Measurements from ENCODE around the gene POU3F3. TPM values are rescaled to one million over a fixed set of nuclear protein-coding genes. Genes with fewer than 3 reads are reported as not detected.

Gene POU3F3
- total and polyA plus RNA-seq, 4 experiments from 2014 or later: not detected

- Histone ChIP-seq H3K4me3 (ENCODE audit: low read length in 2 of 2) (no peak overlapping the region), H3K27ac (ENCODE audit: low read depth, low read length) (no peak overlapping the region), H3K4me1 (ENCODE audit: insufficient read depth, low read length) (peaks cover 4% of the 10 kb centered on the region), H3K27me3 (ENCODE audit: insufficient read depth, low read length) (peaks cover 5% of the 10 kb centered on the region), H3K36me3 (ENCODE audit: insufficient read depth, low read length) (no peaks in the 10 kb centered on the region), H3K9me3 (ENCODE audit: control insufficient read depth in 1 of 2, low read length in 2 of 2) (no peaks in the 10 kb centered on the region)
- H3K27ac Mint-ChIP-seq: no peak overlapping the region
- no peak for DNase-seq
- H3K9me3 Mint-ChIP-seq: peaks cover 0 to 4% (median 0%) of the 10 kb centered on the region in 8 donors
- H3K36me3 Mint-ChIP-seq: no peaks in the 10 kb centered on the region
- ChIA-PET POLR2A (ENCODE audit: partially characterized antibody) (no interaction called here), CTCF (ENCODE audit: partially characterized antibody) (no interaction called here)
- intact Hi-C loops (cut with micrococcal nuclease): no loop called here
- H3K4me3 Mint-ChIP-seq: peak overlapping the region in 1 of 8 donors; percentile 46
- H3K4me1 Mint-ChIP-seq: peaks cover 0 to 10% (median 6%) of the 10 kb centered on the region in 4 donors
- H3K27me3 Mint-ChIP-seq: peaks cover 31 to 39% of the 10 kb centered on the region in 2 donors
These were observed 19.8 kb downstream of the POU3F3 start for GRCh38 chr2:104873689-104874054.

DNA sequence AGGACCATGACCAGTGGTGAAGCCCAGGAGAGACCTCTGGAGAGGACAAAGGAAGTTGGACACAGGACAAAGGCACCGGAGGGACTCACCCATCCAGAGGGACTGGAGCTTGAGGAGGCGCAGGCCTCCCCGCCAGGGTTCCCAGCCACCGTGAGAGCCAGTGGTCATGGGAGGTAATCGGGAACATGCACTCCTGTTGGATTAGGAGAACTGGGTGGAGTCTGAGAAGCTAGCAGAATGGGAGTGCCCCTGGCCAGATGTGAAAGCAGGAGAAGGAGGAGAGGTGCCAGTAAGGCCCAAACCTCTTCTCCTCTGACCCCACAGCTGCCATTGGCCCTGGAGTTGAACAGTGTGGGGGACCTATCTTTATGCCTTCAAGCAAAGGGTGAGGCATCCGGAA lies 20.3 kb downstream of the POU3F3 start:
- Histone ChIP-seq H3K4me3 (ENCODE audit: low read length in 2 of 2) (no peak overlapping the region), H3K27me3 (ENCODE audit: insufficient read depth, low read length) (peaks cover under 1% of the 10 kb centered on the region), H3K36me3 (ENCODE audit: insufficient read depth, low read length) (no peaks in the 10 kb centered on the region), H3K27ac (ENCODE audit: low read depth, low read length) (no peak overlapping the region), H3K4me1 (ENCODE audit: insufficient read depth, low read length) (peaks cover 4% of the 10 kb centered on the region), H3K9me3 (ENCODE audit: control insufficient read depth in 1 of 2, low read length in 2 of 2) (no peaks in the 10 kb centered on the region)
- Mint-ChIP-seq H3K9me3 (peaks cover 0 to 4% (median 0%) of the 10 kb centered on the region in 8 donors), H3K36me3 (no peaks in the 10 kb centered on the region), H3K27me3 (peaks cover 32 to 39% of the 10 kb centered on the region in 2 donors), H3K27ac (no peak overlapping the region), H3K4me3 (no peak overlapping the region), H3K4me1 (peaks cover 0 to 10% (median 6%) of the 10 kb centered on the region in 4 donors)
- POLR2A ChIA-PET (ENCODE audit: partially characterized antibody): no interaction called here
- DNase-seq: no peak
- CTCF ChIA-PET (ENCODE audit: partially characterized antibody): no interaction called here
- intact Hi-C loops (cut with micrococcal nuclease): no loop called here

DNA sequence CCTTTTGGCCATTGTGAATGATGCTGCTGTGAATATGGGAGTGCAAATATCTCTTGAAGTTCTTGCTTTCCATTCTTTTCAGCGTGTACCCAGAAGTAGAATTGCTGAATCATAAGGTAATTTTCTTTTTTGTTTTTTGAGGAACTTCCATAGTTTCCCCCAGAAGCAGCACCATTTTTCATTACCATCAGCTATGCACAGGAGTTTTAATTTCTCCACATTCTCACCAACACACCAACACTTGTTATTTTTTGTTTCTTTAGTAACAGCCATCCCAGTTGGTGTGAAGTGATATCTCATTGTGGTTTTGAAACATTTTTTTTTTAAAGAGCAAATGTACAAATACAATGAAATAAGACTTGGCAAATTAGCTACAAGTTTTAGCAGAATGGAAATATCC lies 21.3 kb downstream of the POU3F3 start:
- Mint-ChIP-seq H3K9me3 (peaks cover 0 to 4% (median 0%) of the 10 kb centered on the region in 8 donors), H3K4me3 (no peak overlapping the region), H3K27me3 (peaks cover 30 to 37% of the 10 kb centered on the region in 2 donors), H3K27ac (no peak overlapping the region), H3K4me1 (peaks cover 0 to 10% (median 6%) of the 10 kb centered on the region in 4 donors), H3K36me3 (no peaks in the 10 kb centered on the region)
- Histone ChIP-seq H3K36me3 (ENCODE audit: insufficient read depth, low read length) (no peaks in the 10 kb centered on the region), H3K27ac (ENCODE audit: low read depth, low read length) (no peak overlapping the region), H3K4me3 (ENCODE audit: low read length in 2 of 2) (no peak overlapping the region), H3K9me3 (ENCODE audit: control insufficient read depth in 1 of 2, low read length in 2 of 2) (no peaks in the 10 kb centered on the region), H3K27me3 (ENCODE audit: insufficient read depth, low read length) (no peaks in the 10 kb centered on the region), H3K4me1 (ENCODE audit: insufficient read depth, low read length) (peaks cover 4% of the 10 kb centered on the region)
- ChIA-PET CTCF (ENCODE audit: partially characterized antibody) (no interaction called here), POLR2A (ENCODE audit: partially characterized antibody) (no interaction called here)
- DNase-seq: no peak
- intact Hi-C loops (cut with micrococcal nuclease): no loop called here

GRCh38 chr2:104876606-104877570 lies 23.0 kb downstream of the POU3F3 start:
- Histone ChIP-seq H3K9me3 (ENCODE audit: control insufficient read depth in 1 of 2, low read length in 2 of 2) (no peaks in the 10 kb centered on the region), H3K36me3 (ENCODE audit: insufficient read depth, low read length) (no peaks in the 10 kb centered on the region), H3K4me1 (ENCODE audit: insufficient read depth, low read length) (peaks cover 4% of the 10 kb centered on the region), H3K27ac (ENCODE audit: low read depth, low read length) (no peak overlapping the region), H3K27me3 (ENCODE audit: insufficient read depth, low read length) (no peaks in the 10 kb centered on the region), H3K4me3 (ENCODE audit: low read length in 2 of 2) (no peak overlapping the region)
- Mint-ChIP-seq H3K9me3 (peaks cover 0 to 2% (median 0%) of the 10 kb centered on the region in 8 donors), H3K36me3 (no peaks in the 10 kb centered on the region), H3K4me1 (peaks cover 0 to 7% (median 2%) of the 10 kb centered on the region in 4 donors), H3K27me3 (peaks cover 21 to 26% of the 10 kb centered on the region in 2 donors), H3K27ac (no peak overlapping the region), H3K4me3 (no peak overlapping the region)
- ChIA-PET CTCF (ENCODE audit: partially characterized antibody) (no interaction called here), POLR2A (ENCODE audit: partially characterized antibody) (no interaction called here)
- intact Hi-C loops (cut with micrococcal nuclease): no loop called here
- no peak for DNase-seq

DNA sequence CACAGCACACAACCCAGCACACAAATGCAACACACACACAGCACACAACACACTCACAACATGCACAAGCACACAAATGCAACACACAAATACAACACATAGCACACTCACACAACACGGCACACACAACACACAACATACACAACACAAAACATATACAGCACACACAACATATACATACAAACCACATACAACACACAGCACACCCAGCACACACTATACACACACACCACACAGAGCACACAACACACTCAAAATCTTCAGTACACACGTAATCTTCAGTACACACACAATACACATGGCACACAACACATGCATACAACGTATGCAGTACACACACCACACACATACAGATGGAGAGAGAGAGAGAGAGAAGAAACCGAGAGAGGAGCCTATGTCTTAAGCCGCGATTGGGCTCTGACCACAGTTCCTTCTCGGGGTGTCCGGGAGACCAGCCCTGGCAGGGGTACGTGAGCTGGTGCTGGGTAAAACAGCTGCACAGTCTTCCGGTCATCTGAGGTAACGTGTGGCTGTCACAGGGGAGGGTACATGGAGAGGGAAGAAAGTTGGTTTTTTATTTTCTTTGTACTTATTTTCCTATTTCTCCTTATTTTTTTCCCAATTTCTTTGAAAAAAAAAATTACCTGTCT lies 25.1 kb downstream of the POU3F3 start:
- Mint-ChIP-seq H3K9me3 (no peaks in the 10 kb centered on the region), H3K4me3 (no peak overlapping the region), H3K27me3 (peaks cover 21 to 22% of the 10 kb centered on the region in 2 donors), H3K36me3 (no peaks in the 10 kb centered on the region), H3K27ac (peak overlapping the region in 1 of 7 donors; percentile 59), H3K4me1 (no peaks in the 10 kb centered on the region)
- Histone ChIP-seq H3K27ac (ENCODE audit: low read depth, low read length) (no peak overlapping the region), H3K4me1 (ENCODE audit: insufficient read depth, low read length) (no peaks in the 10 kb centered on the region), H3K4me3 (ENCODE audit: low read length in 2 of 2) (no peak overlapping the region), H3K9me3 (ENCODE audit: control insufficient read depth in 1 of 2, low read length in 2 of 2) (no peaks in the 10 kb centered on the region), H3K36me3 (ENCODE audit: insufficient read depth, low read length) (no peaks in the 10 kb centered on the region), H3K27me3 (ENCODE audit: insufficient read depth, low read length) (no peaks in the 10 kb centered on the region)
- intact Hi-C loops (cut with micrococcal nuclease): no loop called here
- no peak for DNase-seq
- CTCF ChIA-PET (ENCODE audit: partially characterized antibody): no interaction called here
- POLR2A ChIA-PET (ENCODE audit: partially characterized antibody): no interaction called here

DNA sequence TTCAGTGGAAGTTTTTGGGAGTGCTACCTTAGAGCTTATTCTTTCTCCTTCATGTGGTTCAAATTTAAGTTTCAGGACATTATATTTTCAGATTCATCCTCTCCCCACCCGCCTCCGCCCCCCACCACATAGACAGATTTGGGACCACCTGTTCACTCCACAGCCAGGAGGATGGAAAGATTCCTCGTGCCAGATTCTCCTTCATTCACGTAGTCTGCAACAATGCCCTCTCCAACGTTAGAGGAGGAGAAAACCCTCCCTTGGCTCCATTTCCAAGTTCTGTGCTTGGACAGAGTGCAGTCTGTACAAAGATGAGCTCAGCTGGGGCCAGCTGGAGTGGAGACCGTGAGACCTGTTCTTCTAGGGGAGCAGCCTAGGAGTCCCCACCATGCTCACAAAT lies 26.2 kb downstream of the POU3F3 start:
- Histone ChIP-seq H3K4me1 (ENCODE audit: insufficient read depth, low read length) (no peaks in the 10 kb centered on the region), H3K36me3 (ENCODE audit: insufficient read depth, low read length) (no peaks in the 10 kb centered on the region), H3K9me3 (ENCODE audit: control insufficient read depth in 1 of 2, low read length in 2 of 2) (no peaks in the 10 kb centered on the region), H3K27ac (ENCODE audit: low read depth, low read length) (no peak overlapping the region), H3K4me3 (ENCODE audit: low read length in 2 of 2) (no peak overlapping the region), H3K27me3 (ENCODE audit: insufficient read depth, low read length) (no peaks in the 10 kb centered on the region)
- no peaks in the 10 kb centered on the region for H3K36me3 Mint-ChIP-seq
- H3K27ac Mint-ChIP-seq: no peak overlapping the region
- CTCF ChIA-PET (ENCODE audit: partially characterized antibody): no interaction called here
- POLR2A ChIA-PET (ENCODE audit: partially characterized antibody): no interaction called here
- no peak overlapping the region for H3K4me3 Mint-ChIP-seq
- peaks cover 0 to 2% (median 0%) of the 10 kb centered on the region in 8 donors for H3K9me3 Mint-ChIP-seq
- intact Hi-C loops (cut with micrococcal nuclease): no loop called here
- no peak for DNase-seq
- peaks cover 20% of the 10 kb centered on the region in 2 donors for H3K27me3 Mint-ChIP-seq
- H3K4me1 Mint-ChIP-seq: no peaks in the 10 kb centered on the region

DNA sequence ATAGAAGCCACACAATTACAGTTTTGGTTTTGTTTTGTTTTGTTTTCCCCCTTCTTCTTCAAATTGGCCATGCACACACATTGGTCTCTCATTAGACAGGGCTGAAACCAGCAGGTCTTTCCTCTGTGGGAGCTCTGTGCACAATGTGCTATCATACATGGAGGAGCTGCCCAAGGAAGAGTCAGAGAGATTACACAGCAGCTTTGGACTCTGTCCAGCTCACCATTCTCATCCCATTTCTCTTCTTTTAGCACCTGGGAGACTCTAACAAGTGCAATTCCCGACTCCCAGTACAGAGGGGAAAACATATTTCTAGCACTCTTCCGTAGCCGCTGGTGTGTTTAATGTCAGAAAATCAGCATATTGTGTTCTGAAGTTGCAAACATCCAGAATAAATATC lies 29.4 kb downstream of the POU3F3 start:
- intact Hi-C loops (cut with micrococcal nuclease): no loop called here
- ChIA-PET CTCF (ENCODE audit: partially characterized antibody) (no interaction called here), POLR2A (ENCODE audit: partially characterized antibody) (no interaction called here)
- H3K9me3 ChIP-seq (ENCODE audit: control insufficient read depth in 1 of 2, low read length in 2 of 2): no peaks in the 10 kb centered on the region
- H3K27me3 Mint-ChIP-seq: peaks cover 19% of the 10 kb centered on the region in 2 donors
- no peak overlapping the region for H3K27ac Mint-ChIP-seq
- H3K36me3 ChIP-seq (ENCODE audit: insufficient read depth, low read length): no peaks in the 10 kb centered on the region
- H3K9me3 Mint-ChIP-seq: peaks cover 0 to 2% (median 0%) of the 10 kb centered on the region in 8 donors
- no peak for DNase-seq
- H3K4me3 ChIP-seq (ENCODE audit: low read length in 2 of 2): no peak overlapping the region
- H3K4me3 Mint-ChIP-seq: no peak overlapping the region
- no peaks in the 10 kb centered on the region for H3K36me3 Mint-ChIP-seq
- H3K4me1 Mint-ChIP-seq: peaks cover 0 to 4% (median 2%) of the 10 kb centered on the region in 4 donors
- H3K4me1 ChIP-seq (ENCODE audit: insufficient read depth, low read length): no peaks in the 10 kb centered on the region
- no peaks in the 10 kb centered on the region for H3K27me3 ChIP-seq (ENCODE audit: insufficient read depth, low read length)
- H3K27ac ChIP-seq (ENCODE audit: low read depth, low read length): no peak overlapping the region

Measured in CD4-positive, alpha-beta memory T cell (primary cell).